HG03342 (cell line): ENCODE data around the gene MRLN.

Experiments
- ATAC-seq: cut with Tn5 transposase; IDR thresholded peaks from one replicate; pipeline ENCODE4 v1.9.1; 2021; ENCODE audit warnings: mild to moderate bottlenecking, moderate library complexity; ENCODE audit not compliant: unreplicated experiment

Gene MRLN

GRCh38 chr10:59706851-59707797 lies 46.1 kb downstream of the MRLN start:
- ATAC-seq, result no peak

GRCh38 chr10:59705931-59706330 lies 47.3 kb downstream of the MRLN start:
- no peak for ATAC-seq

GRCh38 chr10:59704630-59705029 lies 48.6 kb downstream of the MRLN start:
- no peak for ATAC-seq

GRCh38 chr10:59702347-59702746 lies 50.9 kb downstream of the MRLN start:
- ATAC-seq, result no peak

GRCh38 chr10:59700709-59701108 lies 52.5 kb downstream of the MRLN start:
- ATAC-seq, result no peak

- ATAC-seq, result no peak
Observed at GRCh38 chr10:59698326-59698725, 54.9 kb downstream of the MRLN start.

GRCh38 chr10:59695637-59696036 lies 57.6 kb downstream of the MRLN start:
- no peak for ATAC-seq

GRCh38 chr10:59694936-59695335 lies 58.3 kb downstream of the MRLN start:
- no peak for ATAC-seq

- no peak for ATAC-seq
Observed at GRCh38 chr10:59692113-59692512, 61.1 kb downstream of the MRLN start.

GRCh38 chr10:59688921-59689351 lies 64.3 kb downstream of the MRLN start:
- peak; percentile 66 for ATAC-seq

- no peak for ATAC-seq
Observed at GRCh38 chr10:59687657-59688056, 65.6 kb downstream of the MRLN start.
